ENCODE data around the gene BANP.

BANP gene

DNA sequence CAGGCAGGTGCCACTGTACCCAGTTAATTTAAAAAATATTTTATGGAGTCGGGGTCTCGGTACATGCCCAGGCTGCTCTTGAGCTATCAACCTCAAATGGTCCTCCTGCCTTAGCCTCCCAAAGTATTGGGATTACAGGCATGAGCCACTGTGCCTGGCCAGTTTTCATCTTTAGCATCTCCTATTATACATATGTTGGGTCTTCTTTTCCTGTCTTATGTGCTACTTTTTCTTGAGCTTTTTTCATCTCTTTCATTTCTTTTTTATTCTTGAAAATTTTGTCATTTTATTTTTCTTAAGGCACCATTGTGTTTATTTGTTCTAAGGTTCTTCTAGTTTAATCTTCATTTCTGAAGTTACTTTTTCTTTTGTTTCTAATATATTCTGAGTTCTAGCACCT, 20.7 kb downstream of the BANP start:
- no CpG with 5 or more reads among the region's 2 CpGs for WGBS (ENCODE audit: extremely low coverage, insufficient coverage, low lambda C conversion rate)
- Histone ChIP-seq H3K23ac (ENCODE audit: low read length) (no peak overlapping the region), H4K5ac (ENCODE audit: low read length) (no peak overlapping the region), H3K4me3 (ENCODE audit: low read length) (no peak overlapping the region), H3K79me2 (ENCODE audit: control insufficient read depth, insufficient read depth, low read length) (peaks cover 40% of the 10 kb centered on the region), H3K4me1 (ENCODE audit: control insufficient read depth, low read depth, low read length) (no peaks in the 10 kb centered on the region), H3K18ac (ENCODE audit: low read length) (no peak overlapping the region), H2BK120ac (ENCODE audit: low read depth, low read length) (no peak overlapping the region), H2AK5ac (ENCODE audit: low read length) (no peak overlapping the region), H3K36me3 (ENCODE audit: control insufficient read depth, insufficient read depth, low read length) (no peaks in the 10 kb centered on the region), H2BK5ac (ENCODE audit: low read length) (no peak overlapping the region), H3K27me3 (ENCODE audit: insufficient read depth, low read length, poor library complexity) (no peaks in the 10 kb centered on the region), H3K4ac (ENCODE audit: low read depth, low read length) (no peak overlapping the region), H3K79me1 (ENCODE audit: low read length) (peaks cover 16% of the 10 kb centered on the region), H3K56ac (ENCODE audit: low read length) (no peak overlapping the region), H3K9ac (ENCODE audit: low read length) (no peak overlapping the region), H4K8ac (ENCODE audit: low read depth, low read length) (no peak overlapping the region), H3K4me2 (ENCODE audit: low read length) (no peak overlapping the region), H3K27ac (ENCODE audit: low read depth, low read length) (no peak overlapping the region), H2BK15ac (replicated peaks; ENCODE audit: low read depth) (no peak overlapping the region)
- no peak for DNase-seq

GRCh38 chr16:87973717-87974116, 22.5 kb downstream of the BANP start:
- no peak overlapping the region for H3K4me3 ChIP-seq (ENCODE audit: low read length)
- no CpG with 5 or more reads among the region's 3 CpGs for WGBS (ENCODE audit: extremely low coverage, insufficient coverage, low lambda C conversion rate)
- no peak overlapping the region for H2BK5ac ChIP-seq (ENCODE audit: low read length)
- no peaks in the 10 kb centered on the region for H3K4me1 ChIP-seq (ENCODE audit: control insufficient read depth, low read depth, low read length)
- H3K4ac ChIP-seq (ENCODE audit: low read depth, low read length): no peak overlapping the region
- peaks cover 14% of the 10 kb centered on the region for H3K79me1 ChIP-seq (ENCODE audit: low read length)
- no peak overlapping the region for H2BK15ac ChIP-seq (replicated peaks; ENCODE audit: low read depth)
- no peak overlapping the region for H3K9ac ChIP-seq (ENCODE audit: low read length)
- DNase-seq: no peak
- H3K4me2 ChIP-seq (ENCODE audit: low read length): no peak overlapping the region
- H2AK5ac ChIP-seq (ENCODE audit: low read length): no peak overlapping the region
- H3K79me2 ChIP-seq (ENCODE audit: control insufficient read depth, insufficient read depth, low read length): peaks cover 34% of the 10 kb centered on the region
- H2BK120ac ChIP-seq (ENCODE audit: low read depth, low read length): no peak overlapping the region
- H3K36me3 ChIP-seq (ENCODE audit: control insufficient read depth, insufficient read depth, low read length): no peaks in the 10 kb centered on the region
- no peaks in the 10 kb centered on the region for H3K27me3 ChIP-seq (ENCODE audit: insufficient read depth, low read length, poor library complexity)
- H3K27ac ChIP-seq (ENCODE audit: low read depth, low read length): no peak overlapping the region
- no peak overlapping the region for H4K5ac ChIP-seq (ENCODE audit: low read length)
- H4K8ac ChIP-seq (ENCODE audit: low read depth, low read length): no peak overlapping the region
- no peak overlapping the region for H3K23ac ChIP-seq (ENCODE audit: low read length)
- no peak overlapping the region for H3K18ac ChIP-seq (ENCODE audit: low read length)
- no peak overlapping the region for H3K56ac ChIP-seq (ENCODE audit: low read length)

DNA sequence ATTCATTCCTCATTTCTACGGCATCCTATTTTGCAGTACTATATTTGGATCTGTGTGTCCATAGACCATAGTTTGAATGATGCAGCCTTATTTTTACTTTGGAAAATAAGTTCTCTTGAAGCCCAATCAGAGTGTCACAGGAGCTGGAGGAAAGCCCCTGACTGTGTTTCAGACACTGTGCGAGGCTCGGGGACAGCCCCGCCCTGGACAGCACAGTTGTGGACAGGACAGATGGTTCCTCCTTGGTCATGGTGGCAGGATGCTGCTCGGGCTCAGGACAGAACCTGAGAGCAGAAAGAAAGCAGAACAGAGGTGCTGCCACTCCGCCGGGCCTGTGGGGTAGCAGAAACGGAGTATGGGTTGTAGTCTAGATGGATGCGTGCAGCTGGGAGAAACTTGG, 22.9 kb downstream of the BANP start:
- Histone ChIP-seq H3K4me3 (ENCODE audit: low read length) (no peak overlapping the region), H3K4ac (ENCODE audit: low read depth, low read length) (no peak overlapping the region), H3K36me3 (ENCODE audit: control insufficient read depth, insufficient read depth, low read length) (no peaks in the 10 kb centered on the region), H3K23ac (ENCODE audit: low read length) (no peak overlapping the region), H3K4me1 (ENCODE audit: control insufficient read depth, low read depth, low read length) (no peaks in the 10 kb centered on the region), H4K5ac (ENCODE audit: low read length) (no peak overlapping the region), H3K4me2 (ENCODE audit: low read length) (no peak overlapping the region), H3K9ac (ENCODE audit: low read length) (no peak overlapping the region), H4K8ac (ENCODE audit: low read depth, low read length) (no peak overlapping the region), H2BK120ac (ENCODE audit: low read depth, low read length) (no peak overlapping the region), H2AK5ac (ENCODE audit: low read length) (no peak overlapping the region), H3K27ac (ENCODE audit: low read depth, low read length) (no peak overlapping the region), H3K79me2 (ENCODE audit: control insufficient read depth, insufficient read depth, low read length) (peaks cover 31% of the 10 kb centered on the region), H2BK5ac (ENCODE audit: low read length) (no peak overlapping the region), H3K56ac (ENCODE audit: low read length) (no peak overlapping the region), H3K18ac (ENCODE audit: low read length) (no peak overlapping the region), H3K79me1 (ENCODE audit: low read length) (peaks cover 14% of the 10 kb centered on the region), H2BK15ac (replicated peaks; ENCODE audit: low read depth) (no peak overlapping the region), H3K27me3 (ENCODE audit: insufficient read depth, low read length, poor library complexity) (no peaks in the 10 kb centered on the region)
- no peak for DNase-seq
- no CpG with 5 or more reads among the region's 9 CpGs for WGBS (ENCODE audit: extremely low coverage, insufficient coverage, low lambda C conversion rate)

- Histone ChIP-seq H4K8ac (ENCODE audit: low read depth, low read length) (no peak overlapping the region), H3K79me2 (ENCODE audit: control insufficient read depth, insufficient read depth, low read length) (peaks cover 18% of the 10 kb centered on the region), H2BK15ac (replicated peaks; ENCODE audit: low read depth) (no peak overlapping the region), H2BK120ac (ENCODE audit: low read depth, low read length) (no peak overlapping the region), H3K4me1 (ENCODE audit: control insufficient read depth, low read depth, low read length) (no peaks in the 10 kb centered on the region), H3K23ac (ENCODE audit: low read length) (no peak overlapping the region), H4K5ac (ENCODE audit: low read length) (no peak overlapping the region), H3K27ac (ENCODE audit: low read depth, low read length) (no peak overlapping the region), H3K4me2 (ENCODE audit: low read length) (no peak overlapping the region), H3K9ac (ENCODE audit: low read length) (no peak overlapping the region), H3K18ac (ENCODE audit: low read length) (no peak overlapping the region), H3K79me1 (ENCODE audit: low read length) (peaks cover 12% of the 10 kb centered on the region), H3K4me3 (ENCODE audit: low read length) (no peak overlapping the region), H3K56ac (ENCODE audit: low read length) (no peak overlapping the region), H3K4ac (ENCODE audit: low read depth, low read length) (no peak overlapping the region), H2BK5ac (ENCODE audit: low read length) (no peak overlapping the region), H3K36me3 (ENCODE audit: control insufficient read depth, insufficient read depth, low read length) (no peaks in the 10 kb centered on the region), H3K27me3 (ENCODE audit: insufficient read depth, low read length, poor library complexity) (no peaks in the 10 kb centered on the region), H2AK5ac (ENCODE audit: low read length) (no peak overlapping the region)
- DNase-seq: no peak
- WGBS (ENCODE audit: extremely low coverage, insufficient coverage, low lambda C conversion rate): no CpG with 5 or more reads among the region's 3 CpGs
Observed at GRCh38 chr16:87976665-87977064, 25.4 kb downstream of the BANP start.

DNA sequence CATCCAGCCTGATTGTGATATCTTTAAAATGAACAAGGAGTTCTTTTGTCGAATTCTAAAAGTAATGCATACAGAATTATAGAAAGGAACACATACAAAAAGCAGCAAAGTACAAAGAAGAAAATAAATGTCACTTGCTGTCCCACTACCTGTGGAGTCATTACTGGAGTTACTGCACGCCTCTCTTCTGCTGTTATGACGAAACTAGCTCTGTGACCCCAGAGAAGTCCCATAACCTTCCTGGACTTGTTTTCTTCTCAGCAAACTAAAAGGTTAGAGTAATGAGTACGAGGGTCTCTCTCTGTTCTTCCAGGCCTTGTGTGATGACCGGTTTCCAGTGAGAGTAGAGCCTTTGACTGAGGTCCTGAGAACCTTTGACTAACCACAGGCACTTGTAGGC, 26.9 kb downstream of the BANP start:
- H3K79me1 ChIP-seq (ENCODE audit: low read length): peaks cover 4% of the 10 kb centered on the region
- H3K23ac ChIP-seq (ENCODE audit: low read length): no peak overlapping the region
- no peak overlapping the region for H2AK5ac ChIP-seq (ENCODE audit: low read length)
- H3K56ac ChIP-seq (ENCODE audit: low read length): no peak overlapping the region
- H3K9ac ChIP-seq (ENCODE audit: low read length): no peak overlapping the region
- no peak overlapping the region for H3K4me3 ChIP-seq (ENCODE audit: low read length)
- no peaks in the 10 kb centered on the region for H3K4me1 ChIP-seq (ENCODE audit: control insufficient read depth, low read depth, low read length)
- no peak overlapping the region for H3K4me2 ChIP-seq (ENCODE audit: low read length)
- no peak overlapping the region for H3K27ac ChIP-seq (ENCODE audit: low read depth, low read length)
- H4K5ac ChIP-seq (ENCODE audit: low read length): no peak overlapping the region
- no peak overlapping the region for H4K8ac ChIP-seq (ENCODE audit: low read depth, low read length)
- no peak overlapping the region for H3K4ac ChIP-seq (ENCODE audit: low read depth, low read length)
- H2BK120ac ChIP-seq (ENCODE audit: low read depth, low read length): no peak overlapping the region
- peaks cover 8% of the 10 kb centered on the region for H3K79me2 ChIP-seq (ENCODE audit: control insufficient read depth, insufficient read depth, low read length)
- no peak overlapping the region for H3K18ac ChIP-seq (ENCODE audit: low read length)
- H3K36me3 ChIP-seq (ENCODE audit: control insufficient read depth, insufficient read depth, low read length): no peaks in the 10 kb centered on the region
- H3K27me3 ChIP-seq (ENCODE audit: insufficient read depth, low read length, poor library complexity): no peaks in the 10 kb centered on the region
- no CpG with 5 or more reads among the region's 5 CpGs for WGBS (ENCODE audit: extremely low coverage, insufficient coverage, low lambda C conversion rate)
- no peak for DNase-seq
- H2BK5ac ChIP-seq (ENCODE audit: low read length): no peak overlapping the region
- no peak overlapping the region for H2BK15ac ChIP-seq (replicated peaks; ENCODE audit: low read depth)

DNA sequence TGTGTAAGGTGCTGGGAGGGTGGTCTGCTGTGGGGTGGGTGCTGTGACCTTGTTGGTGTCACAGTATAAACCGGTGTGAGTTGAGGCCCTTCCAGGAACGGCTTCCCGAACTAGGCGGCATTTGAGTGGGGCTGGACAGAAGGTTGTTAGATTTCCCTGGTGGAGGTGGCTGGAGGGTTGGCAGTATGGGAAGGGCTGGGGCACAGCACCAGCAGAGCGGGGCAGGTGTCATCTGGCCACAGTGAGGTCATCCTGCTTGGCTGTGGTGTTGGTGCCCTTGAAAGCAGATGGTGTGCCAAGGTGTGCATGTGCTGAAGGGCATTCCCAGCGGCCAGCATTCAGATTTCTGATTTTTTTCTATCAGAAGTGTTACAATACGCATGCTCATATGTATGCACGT, 28.1 kb downstream of the BANP start:
- Histone ChIP-seq H3K4me3 (ENCODE audit: low read length) (no peak overlapping the region), H2AK5ac (ENCODE audit: low read length) (no peak overlapping the region), H3K4me2 (ENCODE audit: low read length) (no peak overlapping the region), H2BK120ac (ENCODE audit: low read depth, low read length) (no peak overlapping the region), H3K79me2 (ENCODE audit: control insufficient read depth, insufficient read depth, low read length) (peaks cover 5% of the 10 kb centered on the region), H3K23ac (ENCODE audit: low read length) (no peak overlapping the region), H3K27ac (ENCODE audit: low read depth, low read length) (no peak overlapping the region), H3K27me3 (ENCODE audit: insufficient read depth, low read length, poor library complexity) (no peaks in the 10 kb centered on the region), H3K36me3 (ENCODE audit: control insufficient read depth, insufficient read depth, low read length) (no peaks in the 10 kb centered on the region), H2BK15ac (replicated peaks; ENCODE audit: low read depth) (no peak overlapping the region), H4K5ac (ENCODE audit: low read length) (no peak overlapping the region), H3K4me1 (ENCODE audit: control insufficient read depth, low read depth, low read length) (no peaks in the 10 kb centered on the region), H4K8ac (ENCODE audit: low read depth, low read length) (no peak overlapping the region), H3K9ac (ENCODE audit: low read length) (no peak overlapping the region), H3K4ac (ENCODE audit: low read depth, low read length) (no peak overlapping the region), H3K18ac (ENCODE audit: low read length) (no peak overlapping the region), H2BK5ac (ENCODE audit: low read length) (no peak overlapping the region), H3K79me1 (ENCODE audit: low read length) (peaks cover 2% of the 10 kb centered on the region), H3K56ac (ENCODE audit: low read length) (no peak overlapping the region)
- DNase-seq: no peak
- WGBS (ENCODE audit: extremely low coverage, insufficient coverage, low lambda C conversion rate): no CpG with 5 or more reads among the region's 8 CpGs

Measured in mesendoderm (in vitro differentiated cells).